Kasumi-1 (cell line): Measurements from ENCODE around the gene KCNQ1.

Experiments
- DNase-seq, 2 experiments: peaks; one replicate each; lab custom pipeline; 2025; lab: John Stamatoyannopoulos, UW

The KCNQ1 gene

GRCh38 chr11:2882396-2883110, 437.7 kb downstream of the KCNQ1 start:
- no peak for DNase-seq

GRCh38 chr11:2883640-2883978, 438.8 kb downstream of the KCNQ1 start:
- DNase-seq: no peak

- no peak for DNase-seq
Measured at GRCh38 chr11:2883979-2884815, 439.4 kb downstream of the KCNQ1 start.

GRCh38 chr11:2885017-2885677, 440.3 kb downstream of the KCNQ1 start:
- DNase-seq: no peak

GRCh38 chr11:2885678-2886081, 440.9 kb downstream of the KCNQ1 start, which contains the start of gene CDKN1C:
Gene CDKN1C (minus strand): TSS chr11:2885775. CDS start chr11:2885456, 319 bp downstream.
- peak; percentile 24 to 42 for DNase-seq

- DNase-seq: no peak
Measured at GRCh38 chr11:2886191-2886894, 441.5 kb downstream of the KCNQ1 start.

- DNase-seq: no peak
Measured at GRCh38 chr11:2886936-2887335, 442.1 kb downstream of the KCNQ1 start.

GRCh38 chr11:2887515-2888195, 442.8 kb downstream of the KCNQ1 start:
- DNase-seq: no peak

GRCh38 chr11:2888266-2888968, 443.6 kb downstream of the KCNQ1 start:
- peak; percentile 57 to 62 for DNase-seq

GRCh38 chr11:2889362-2890273, 444.8 kb downstream of the KCNQ1 start:
- no peak for DNase-seq

GRCh38 chr11:2890466-2891294, 445.9 kb downstream of the KCNQ1 start:
- no peak for DNase-seq

- no peak for DNase-seq
Measured at GRCh38 chr11:2891326-2892214, 446.8 kb downstream of the KCNQ1 start.

GRCh38 chr11:2892215-2892966, 447.6 kb downstream of the KCNQ1 start:
- DNase-seq: peak; percentile 59 to 63

- no peak for DNase-seq
Measured at GRCh38 chr11:2892967-2893528, 448.2 kb downstream of the KCNQ1 start.

- DNase-seq: no peak
Measured at GRCh38 chr11:2893935-2894334, 449.1 kb downstream of the KCNQ1 start.

- DNase-seq: no peak
Measured at GRCh38 chr11:2896047-2896446, 451.2 kb downstream of the KCNQ1 start.

GRCh38 chr11:2897048-2897447, 452.2 kb downstream of the KCNQ1 start:
- DNase-seq: no peak
